HG03139 (cell line): ENCODE data around the gene TMPRSS2.

Source experiments
- ATAC-seq: cut with Tn5 transposase; IDR thresholded peaks from one replicate; pipeline ENCODE4 v1.9.1; 2021; ENCODE audit not compliant: unreplicated experiment

TMPRSS2 gene

DNA sequence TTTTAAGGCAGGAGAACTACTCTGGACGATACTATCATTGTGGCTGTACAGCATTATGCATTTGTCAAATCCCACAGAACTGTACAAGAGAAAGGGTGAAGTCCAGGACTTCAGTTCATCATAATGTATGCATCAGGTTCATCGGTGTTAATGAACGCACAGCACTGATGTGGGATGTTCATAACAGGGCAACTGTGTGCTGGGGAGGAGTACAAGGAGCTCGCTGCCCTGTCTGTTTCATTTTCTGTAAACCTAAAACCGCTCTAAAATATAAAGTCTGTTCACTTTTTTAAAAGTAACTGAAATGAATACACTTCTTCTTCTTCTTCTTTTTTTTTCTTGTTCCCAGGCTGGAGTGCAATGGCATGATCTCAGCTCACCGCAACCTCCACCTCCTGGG lies 25.0 kb downstream of the TMPRSS2 start:
- ATAC-seq, result no peak

DNA sequence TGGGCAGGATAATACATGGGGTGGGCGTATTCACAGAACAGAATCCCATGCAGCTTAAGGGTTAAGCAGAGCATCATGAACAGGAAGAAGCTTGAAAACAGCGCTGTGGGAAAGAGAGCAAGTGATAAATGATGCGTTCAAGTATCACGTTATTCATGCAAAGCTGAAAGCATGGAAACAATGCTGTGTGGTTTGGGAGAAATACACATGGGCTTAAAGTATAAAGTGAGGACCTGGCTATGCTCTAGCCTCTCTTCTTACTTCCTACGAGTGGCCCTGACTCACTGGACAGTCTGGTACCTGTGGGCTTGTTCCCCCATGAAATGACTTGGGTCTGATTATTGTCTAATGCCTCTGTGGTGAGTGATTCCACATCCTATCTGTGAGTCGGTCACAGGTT lies 25.7 kb downstream of the TMPRSS2 start:
- no peak for ATAC-seq

DNA sequence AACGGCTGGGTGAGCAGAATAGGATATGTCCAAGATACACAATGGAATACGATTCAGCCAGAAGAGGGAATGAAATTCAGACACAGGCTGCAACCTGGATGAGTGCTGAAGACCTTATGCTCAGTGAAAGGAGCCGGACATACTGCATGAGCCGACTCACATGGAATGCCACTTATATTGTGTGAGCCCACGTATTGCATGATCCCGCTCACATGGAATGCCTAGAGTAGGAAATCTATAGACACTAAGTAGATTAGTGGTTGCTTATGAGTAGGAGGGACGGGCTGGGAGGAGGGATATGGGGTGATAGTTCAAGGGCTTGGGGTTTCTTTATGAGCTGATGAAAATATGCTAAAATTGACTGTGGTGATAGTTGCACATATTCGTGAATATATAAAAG lies 26.8 kb downstream of the TMPRSS2 start:
- ATAC-seq, result no peak

DNA sequence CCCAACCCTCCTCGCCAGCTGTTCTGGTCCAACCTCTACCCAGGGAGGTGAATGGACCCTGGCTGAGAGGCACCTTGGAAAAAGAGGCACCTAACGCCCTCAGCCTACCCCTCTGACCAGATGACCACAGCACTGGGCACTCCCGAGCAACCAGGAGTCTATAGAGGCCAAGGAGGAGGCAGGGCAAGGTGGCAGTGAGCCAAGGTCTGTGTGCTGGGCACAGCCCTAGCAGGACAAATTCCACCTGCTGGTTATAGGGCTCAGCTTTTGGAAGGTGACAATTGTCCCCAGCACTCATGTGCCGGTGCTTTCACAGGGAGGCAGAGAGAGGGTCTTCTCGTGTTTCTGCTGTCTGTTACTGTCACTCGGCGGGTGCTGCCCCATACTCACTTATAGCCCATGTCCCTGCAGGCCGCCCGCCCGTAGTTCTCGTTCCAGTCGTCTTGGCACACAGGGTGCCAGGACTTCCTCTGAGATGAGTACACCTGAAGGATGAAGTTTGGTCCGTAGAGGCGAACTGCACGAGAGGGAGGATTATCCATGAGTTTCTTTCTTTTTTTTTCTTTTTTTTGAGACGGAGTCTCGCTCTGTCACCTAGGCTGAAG lies 27.8 kb downstream of the TMPRSS2 start:
- ATAC-seq, result no peak

DNA sequence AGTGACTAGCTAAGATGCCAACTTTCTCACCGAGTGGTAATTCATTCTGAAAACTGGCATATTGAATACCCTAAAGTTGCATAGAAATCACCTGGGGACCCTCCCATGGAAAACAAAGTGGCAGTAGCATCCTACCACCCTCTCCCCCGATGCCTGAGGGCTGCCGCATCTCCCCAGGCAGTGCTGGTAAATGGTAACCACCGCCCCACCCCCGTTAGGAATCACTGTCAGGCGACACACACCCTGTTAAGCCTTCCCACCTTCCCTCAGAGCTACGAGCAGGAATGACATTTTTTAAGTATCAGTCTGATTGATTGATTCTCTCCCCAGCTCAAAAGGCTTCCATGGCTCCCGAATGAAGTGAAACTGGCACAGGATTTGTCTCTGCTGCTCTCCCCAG lies 28.3 kb downstream of the TMPRSS2 start:
- ATAC-seq, result no peak

DNA sequence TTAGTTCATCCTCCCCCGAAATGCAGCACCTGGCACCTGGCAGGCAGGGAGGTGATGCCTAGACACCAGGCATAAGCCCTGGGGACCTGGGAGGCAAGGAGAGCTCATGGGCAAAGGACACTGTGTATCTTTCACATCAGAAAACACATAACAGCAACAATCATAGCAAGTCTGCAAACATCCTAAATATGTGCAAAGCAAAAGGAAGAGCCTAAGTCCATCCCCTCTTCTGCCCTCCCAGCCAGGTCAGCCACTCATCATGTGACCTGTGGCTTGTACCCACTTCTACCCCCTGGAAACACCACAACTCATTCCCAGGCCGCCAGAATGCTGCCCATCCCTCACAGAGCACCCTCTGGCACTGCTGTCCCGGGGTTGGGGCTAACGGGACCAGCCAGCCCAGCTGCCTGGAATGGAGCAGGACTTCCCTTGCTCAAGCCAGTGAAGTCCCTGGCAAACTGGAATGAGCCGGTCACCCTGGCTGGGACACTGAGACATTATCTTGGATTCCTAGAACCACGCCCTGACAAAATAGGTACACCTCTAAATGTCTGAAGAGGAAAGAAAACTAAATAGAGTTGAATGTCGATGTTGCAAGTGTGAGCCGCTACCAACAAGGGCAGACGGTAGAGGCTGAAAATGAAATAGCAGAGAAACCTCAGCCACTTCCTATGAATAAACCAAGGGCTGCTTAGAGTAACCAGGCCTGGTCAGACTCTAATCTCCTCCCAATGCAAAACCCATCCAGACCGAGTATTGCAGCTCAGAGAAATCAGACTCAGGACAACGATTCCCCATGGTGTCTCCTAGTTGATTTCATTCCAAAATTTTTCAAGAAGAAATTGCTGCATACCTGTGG lies 29.4 kb downstream of the TMPRSS2 start:
- no peak for ATAC-seq

DNA sequence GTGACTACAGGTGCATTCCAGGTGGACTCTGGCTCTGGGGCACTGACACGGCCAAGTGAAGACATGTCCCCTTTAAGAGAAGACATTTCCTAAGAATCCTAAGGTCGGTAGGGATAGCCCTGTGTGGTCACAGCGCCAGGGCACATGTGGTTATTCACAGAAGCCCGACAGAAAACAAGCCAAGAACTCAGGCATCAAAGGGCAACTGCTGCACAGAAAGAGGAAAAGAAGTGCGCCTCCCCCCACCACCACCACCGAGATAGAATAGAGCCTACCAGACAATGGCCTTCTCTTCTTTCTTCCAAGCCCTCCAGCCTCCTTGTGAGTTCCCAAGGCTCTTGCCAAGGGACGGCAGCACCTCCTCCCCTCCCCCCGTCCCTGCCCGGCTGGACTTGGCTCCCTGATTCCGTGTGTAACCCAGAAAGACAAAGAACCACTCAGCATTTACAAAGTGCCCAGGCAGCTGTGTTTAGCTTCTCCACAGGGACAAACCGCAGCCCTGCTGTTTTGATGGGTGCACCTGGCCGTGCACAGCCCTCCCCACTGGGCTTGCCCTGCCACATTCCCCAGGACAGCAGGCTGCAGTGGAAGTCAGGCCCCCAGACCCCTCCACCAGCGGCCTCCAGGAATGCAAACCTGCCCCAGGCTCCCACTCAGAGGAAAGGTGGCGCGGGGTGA lies 30.2 kb downstream of the TMPRSS2 start:
- ATAC-seq, result no peak

DNA sequence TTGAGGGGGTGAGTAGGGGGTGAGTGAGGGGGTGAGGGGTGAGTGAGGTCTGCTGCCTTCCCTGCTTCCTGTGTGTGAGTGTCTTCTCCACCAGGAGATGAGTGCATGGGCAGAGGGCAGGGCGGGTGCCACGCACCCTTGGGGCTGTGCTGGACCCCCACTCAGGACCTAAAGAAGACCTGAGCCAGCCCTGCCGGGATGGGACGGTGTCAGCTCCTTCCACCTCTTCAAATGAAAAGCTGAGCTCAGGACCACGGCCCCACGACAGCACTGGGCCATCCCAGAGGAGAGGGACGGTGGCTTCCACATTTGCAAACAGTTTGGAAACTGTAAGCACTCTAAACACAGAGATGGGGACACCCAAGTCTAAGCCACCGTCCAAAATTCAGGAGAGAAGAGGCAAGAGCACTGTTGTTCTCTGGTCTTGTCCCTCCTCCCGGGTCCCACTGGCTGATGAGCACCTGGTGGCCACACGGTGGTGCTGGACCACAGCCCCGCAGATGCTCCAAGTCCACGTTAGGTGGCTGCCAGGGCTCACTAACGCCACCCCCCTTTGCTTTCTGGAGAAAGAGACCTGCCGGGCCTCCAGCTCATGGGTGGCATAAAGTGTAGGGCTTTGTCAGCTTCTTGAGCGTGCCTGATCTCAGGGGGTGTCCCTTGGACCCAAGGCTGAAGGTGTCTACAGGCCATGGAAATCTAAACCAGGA lies 32.1 kb downstream of the TMPRSS2 start:
- no peak for ATAC-seq

DNA sequence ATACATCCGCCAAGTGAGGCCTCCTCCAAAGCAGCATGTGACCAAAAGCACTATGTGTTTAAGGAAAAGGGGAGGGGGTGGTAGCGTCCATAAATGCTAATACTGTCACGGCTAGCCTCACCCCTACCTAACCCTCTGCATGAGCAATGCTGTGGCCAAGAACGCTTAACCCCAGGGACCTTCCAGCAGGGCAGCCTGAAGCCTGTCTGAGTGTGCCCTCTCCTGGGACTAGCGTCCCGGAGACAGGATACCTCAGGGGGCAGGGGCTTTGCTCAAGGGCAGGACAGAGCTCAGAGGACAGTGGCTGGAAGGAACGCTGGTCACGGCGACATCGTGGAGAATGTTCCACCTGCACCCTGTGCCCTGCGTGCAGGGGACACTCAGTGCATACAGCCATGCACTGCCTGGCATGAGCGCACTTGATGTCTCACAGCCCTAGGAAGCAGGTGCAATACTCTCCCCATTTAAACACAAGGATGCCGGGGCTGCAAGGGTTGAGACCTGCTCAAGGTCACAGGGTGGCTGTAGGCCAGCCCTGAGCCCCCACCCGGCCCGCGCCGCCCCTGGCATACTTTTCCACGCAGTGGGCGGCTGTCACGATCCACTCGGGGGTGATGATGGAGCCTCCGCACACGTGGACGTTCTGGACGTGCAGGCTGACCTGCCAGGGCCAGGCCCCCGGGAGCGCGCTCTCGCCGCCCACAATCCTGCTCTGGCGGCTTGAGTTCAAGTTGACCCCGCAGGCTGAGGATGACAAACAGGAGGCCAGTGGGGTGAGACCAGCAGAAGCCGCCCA lies 35.0 kb downstream of the TMPRSS2 start:
- no peak for ATAC-seq

DNA sequence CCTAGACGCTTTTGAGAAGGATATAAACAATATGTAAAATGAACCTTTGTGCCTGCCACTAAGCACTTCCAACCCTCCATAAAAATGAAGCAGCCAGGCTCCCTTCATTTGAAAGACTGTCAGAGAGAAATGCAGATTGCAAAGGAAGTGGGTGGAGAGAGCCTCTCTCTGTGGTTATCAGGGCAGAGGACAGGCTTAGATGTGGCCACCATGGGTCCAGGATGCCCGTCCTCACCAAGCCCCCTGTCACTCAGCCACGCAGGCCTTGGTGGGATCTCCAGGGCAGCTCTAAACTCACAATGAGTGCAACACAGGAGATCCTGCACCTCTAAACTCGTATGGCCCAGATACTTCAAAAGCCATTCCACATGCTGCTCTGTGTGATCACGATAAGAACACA lies 37.9 kb downstream of the TMPRSS2 start:
- ATAC-seq, result no peak

DNA sequence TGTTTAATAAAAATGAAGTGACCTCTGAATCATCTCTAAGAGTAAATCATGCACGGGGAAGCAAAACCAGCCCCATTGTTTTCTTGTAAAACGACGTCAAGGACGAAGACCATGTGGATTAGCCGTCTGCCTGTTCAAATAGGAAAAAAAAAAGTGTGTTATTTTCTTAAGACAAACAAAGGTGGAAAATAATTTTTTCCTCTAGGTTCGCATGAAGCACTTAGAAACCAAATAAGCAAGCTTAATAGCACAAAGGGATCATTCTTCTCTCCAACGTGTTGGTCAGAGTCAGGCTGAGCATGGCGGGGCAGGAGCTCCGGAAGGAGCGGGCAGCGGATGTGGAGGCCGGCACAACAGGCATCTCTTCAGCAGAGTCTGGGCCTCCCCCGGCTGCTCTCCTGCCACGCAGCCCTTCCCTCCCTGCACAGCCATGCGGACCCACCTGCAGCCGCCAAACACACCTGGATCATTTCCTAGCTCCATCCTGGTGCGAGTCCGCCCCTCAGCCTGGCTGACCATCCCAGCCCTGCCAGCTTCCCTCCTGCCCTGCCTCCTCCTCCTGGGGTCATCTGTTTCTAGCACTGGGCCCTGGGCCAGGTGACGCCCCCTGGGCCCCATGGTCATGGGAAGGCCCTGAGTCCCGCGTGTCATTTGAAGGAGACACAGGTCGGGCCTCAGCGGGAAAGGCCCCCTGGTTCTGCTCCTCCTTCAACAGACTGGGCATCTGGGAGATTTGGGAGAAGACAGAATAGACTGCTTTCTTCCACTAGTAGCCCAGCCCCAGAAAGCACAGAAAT lies 41.7 kb downstream of the TMPRSS2 start:
- ATAC-seq, result no peak

DNA sequence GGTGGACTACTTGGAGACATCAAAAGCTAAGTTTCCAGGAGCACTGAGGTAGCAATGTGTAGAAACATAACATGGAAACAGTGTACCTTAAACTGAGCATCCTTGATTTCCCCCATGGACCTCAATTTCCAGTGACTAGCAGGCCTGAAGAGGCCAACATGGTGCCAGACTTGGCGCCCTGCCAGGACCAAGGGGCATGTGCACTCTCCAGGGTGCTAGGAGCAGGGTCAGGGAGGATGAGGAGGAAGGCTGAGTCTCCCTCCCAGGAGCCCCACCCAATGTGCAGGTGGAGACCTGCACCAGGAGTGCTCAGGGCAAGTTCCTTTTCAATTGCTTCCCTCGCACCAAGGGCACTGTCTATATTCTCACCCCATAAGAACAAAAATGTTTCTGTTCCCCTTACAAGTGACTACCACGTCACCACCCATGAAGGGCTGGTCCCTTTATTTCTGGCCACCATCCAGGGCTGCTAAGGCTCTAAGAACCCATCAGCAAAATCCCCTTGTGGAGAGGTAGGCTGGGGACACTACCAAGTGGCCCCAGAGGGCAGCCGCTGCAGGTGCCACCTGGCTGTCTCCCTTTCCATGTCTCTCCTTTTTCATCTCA lies 42.7 kb downstream of the TMPRSS2 start:
- ATAC-seq, result no peak

DNA sequence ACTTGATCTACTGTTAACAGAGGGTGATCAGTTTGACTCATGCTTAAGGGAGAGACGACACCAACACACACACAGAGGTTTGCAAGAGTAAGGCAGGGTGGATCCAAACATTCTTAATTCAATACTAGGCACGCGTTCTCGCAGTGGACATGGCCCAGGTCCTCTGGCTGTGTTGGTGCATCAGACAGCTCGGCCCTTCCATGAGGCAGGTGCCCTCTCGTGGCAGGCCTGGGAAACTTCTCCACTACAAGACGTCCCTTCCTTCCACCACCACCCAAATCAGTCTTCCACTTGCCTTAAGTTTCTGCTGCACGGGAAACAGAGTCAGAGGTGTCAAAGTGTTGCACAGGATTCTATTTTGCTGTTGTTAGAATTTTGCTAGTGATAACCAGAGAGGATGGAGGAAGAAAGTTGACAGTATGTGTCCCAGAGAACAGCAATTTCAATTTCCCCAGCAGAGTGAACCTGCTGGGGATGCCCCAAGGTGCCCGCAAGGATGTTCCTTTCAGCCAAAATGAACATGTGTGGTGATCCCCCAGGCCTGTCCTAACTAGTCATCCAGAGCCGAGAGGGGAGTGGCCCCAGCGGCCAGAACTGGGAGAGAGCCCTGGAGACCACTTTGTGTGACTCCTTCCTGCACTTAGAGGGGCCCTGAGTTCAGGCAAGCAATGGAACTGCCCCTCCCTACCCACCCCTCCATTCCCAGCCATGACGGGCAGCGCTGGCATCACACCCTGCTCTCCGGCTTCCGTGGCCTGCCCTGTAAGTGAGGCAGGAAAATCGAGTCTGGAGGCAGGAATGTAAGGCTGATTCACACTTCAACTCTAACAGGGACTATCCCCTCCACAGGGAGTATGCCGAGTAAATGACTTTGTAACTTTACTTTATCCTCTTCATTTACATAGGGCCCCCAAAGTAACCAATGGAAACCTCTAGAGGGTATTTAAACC lies 47.1 kb downstream of the TMPRSS2 start:
- peak; percentile 67 for ATAC-seq

DNA sequence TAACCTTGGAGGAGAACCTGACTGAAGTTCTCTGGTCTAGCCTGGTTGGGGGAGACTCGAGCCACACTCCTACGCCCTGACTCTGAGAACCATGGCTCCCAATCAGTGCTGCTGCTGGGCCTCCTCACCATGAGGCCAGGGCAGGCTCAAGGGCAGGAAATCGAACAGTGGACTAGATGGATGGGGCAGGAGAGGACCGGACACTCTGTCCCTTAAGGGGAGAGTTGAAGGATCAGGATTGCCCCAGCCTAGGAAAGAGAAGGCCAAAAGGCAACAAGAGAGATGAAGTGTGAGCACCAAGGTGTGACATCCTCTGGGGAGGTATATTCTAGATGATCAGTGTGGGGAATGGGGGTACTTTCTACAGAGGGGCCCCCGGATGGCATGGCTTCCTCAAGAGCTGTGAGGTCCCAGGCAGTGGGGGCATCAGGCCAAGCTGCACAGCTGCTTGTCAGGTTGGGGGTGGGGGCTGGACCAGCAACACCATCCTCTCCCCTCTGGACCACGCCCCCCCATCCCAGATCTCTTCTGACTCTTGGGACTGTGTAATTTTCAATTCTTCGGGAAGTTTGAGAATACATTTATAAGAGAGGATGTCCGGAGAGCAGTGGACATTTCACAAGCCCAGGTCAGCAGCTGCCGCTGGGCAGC lies 47.9 kb downstream of the TMPRSS2 start:
- peak; percentile 17 for ATAC-seq

DNA sequence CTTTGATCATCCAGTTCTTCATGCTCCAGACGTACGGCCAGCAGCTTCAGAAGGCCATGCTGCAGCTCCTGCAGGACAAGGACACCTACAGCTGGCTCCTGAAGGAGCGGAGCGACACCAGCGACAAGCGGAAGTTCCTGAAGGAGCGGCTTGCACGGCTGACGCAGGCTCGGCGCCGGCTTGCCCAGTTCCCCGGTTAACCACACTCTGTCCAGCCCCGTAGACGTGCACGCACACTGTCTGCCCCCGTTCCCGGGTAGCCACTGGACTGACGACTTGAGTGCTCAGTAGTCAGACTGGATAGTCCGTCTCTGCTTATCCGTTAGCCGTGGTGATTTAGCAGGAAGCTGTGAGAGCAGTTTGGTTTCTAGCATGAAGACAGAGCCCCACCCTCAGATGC lies 49.4 kb downstream of the TMPRSS2 start:
- no peak for ATAC-seq

DNA sequence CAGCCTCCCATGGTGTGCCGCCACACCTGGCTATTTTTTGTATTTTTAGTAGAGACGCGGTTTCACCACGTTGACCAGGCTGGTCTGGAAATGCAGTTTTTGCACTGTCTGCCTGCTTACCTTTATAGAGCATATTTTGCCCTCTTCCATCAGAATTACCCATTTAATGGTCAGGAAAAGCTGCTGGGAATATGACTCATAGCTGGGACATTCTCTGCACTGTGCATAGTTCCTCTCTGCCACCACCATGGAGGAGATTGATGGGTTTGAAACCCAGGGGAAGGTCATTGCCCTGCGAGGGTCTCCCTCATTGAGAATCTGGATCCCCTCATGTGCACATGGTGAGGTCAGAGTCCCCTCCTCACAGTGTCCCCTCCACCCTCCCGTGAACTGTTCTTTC lies 49.8 kb downstream of the TMPRSS2 start:
- no peak for ATAC-seq

DNA sequence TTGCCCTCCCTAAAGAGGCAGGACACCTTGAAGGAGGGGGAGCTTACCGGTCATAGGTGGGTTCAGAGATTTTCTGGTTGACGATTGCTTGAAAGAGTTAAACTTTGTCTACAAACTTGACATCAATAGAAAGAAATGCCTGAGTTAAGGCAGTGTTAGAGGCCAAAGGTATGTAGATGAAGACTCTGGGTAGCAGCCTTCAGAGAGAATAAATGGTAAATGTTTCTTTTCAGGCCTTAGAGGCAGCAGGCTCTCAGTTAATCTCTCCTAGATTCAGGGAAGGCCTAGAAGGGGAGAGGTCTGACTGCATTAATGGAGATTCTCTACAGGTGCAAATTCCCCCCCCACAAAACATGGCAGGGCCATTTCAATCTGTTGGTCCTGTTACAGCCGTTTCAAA lies 54.2 kb downstream of the TMPRSS2 start:
- ATAC-seq, result no peak

DNA sequence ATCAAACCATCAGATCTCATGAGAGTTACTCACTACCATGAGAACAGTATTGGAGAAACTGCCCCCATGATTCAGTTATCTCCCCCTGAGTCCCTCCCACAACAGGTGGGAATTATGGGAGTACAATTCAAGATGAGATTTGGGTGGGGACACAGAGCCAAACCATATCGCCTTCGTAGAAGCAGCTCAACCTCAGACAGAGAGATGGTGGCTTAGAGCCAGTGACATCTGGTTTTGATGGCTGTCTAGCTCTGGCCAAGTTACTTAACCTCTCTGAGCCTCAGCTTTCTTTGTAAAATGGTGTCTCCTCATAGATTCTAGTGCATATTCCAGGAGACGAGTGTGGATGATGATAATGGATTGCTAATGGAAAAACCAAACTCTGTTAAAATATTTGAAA lies 54.8 kb downstream of the TMPRSS2 start:
- no peak for ATAC-seq
